Activated CD4-positive, alpha-beta T cell treated with anti-CD3 and anti-CD28 coated beads, Interleukin-2, Interleukin-4, amounts not matched to agents 100 ng/mL and 50 ng/mL, durations not matched to agents 16 hours and 8 hours (primary cell): ENCODE results near the gene TMCO2.
"Not testable (repeated sequence)": the region's sequence is repeated elsewhere in the genome, so short reads cannot be mapped to it uniquely, and the experiment has no call there.

Experiments
- DNase-seq: peaks from one replicate; pipeline ENCODE4 v3.0.0-alpha.2; 2020; ENCODE audit warnings: low spot score

Gene TMCO2

DNA sequence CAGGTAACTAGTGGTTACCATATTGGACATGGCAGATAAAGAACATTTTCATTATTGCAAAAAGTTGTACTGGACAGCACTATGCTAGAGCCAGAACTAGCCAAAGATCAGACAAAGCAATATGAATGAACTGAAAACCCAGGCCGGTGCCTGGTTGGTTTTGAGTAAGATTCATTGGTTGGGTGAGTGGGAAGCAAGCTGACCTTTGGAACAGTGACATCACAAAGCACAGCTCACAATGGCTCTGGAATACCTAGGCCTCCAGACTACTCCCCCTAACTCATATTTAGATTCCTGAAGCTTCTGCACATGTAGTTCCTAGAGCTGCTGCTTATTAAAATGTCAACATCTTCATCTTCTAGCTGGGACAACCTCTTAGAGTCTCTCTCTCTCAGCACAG is at the start of gene TMCO2:
TSS of gene TMCO2 (plus strand) at position 283 of the 400 bp plus-strand sequence. CDS start at position 340, 57 bp downstream.
- no peak for DNase-seq

DNA sequence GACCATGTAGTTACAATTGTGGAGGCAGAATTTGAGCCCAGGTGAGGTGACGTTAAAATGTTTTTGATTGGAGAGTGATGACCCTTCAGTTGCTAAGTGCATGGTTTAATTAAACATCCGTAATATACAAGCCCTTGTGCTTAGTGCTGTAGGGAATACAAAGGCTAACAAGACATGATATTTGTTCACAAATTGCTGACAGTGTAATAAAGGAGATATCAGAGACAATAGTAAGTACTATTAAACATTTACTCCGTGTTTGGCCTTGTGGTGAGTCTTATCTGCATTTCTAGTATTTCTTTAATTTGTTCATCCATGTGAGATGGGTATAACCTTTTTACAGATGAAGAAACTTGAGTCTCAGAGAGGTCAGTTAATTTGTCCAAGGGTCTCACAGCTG is 48.6 kb upstream of the TMCO2 start:
- DNase-seq: no peak

DNA sequence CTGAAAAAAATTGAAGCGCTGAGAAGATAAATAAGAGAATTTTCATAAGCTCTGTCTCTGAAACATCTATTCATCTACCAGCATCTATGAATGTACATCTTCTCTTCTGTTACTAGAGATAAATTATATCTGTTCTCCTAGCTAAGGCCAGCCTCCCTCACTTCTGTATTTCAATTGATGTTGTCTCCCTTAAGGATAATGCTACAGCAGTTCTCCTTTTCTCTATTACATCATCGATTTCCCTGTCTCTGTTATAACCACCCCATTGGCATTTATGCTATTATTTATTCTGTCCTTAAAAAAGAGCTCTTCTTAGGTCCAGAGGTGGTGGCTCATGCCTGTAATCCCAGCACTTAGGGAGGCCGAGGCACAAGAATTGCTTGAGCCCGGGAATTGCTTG is 42.9 kb upstream of the TMCO2 start:
- DNase-seq: no peak

DNA sequence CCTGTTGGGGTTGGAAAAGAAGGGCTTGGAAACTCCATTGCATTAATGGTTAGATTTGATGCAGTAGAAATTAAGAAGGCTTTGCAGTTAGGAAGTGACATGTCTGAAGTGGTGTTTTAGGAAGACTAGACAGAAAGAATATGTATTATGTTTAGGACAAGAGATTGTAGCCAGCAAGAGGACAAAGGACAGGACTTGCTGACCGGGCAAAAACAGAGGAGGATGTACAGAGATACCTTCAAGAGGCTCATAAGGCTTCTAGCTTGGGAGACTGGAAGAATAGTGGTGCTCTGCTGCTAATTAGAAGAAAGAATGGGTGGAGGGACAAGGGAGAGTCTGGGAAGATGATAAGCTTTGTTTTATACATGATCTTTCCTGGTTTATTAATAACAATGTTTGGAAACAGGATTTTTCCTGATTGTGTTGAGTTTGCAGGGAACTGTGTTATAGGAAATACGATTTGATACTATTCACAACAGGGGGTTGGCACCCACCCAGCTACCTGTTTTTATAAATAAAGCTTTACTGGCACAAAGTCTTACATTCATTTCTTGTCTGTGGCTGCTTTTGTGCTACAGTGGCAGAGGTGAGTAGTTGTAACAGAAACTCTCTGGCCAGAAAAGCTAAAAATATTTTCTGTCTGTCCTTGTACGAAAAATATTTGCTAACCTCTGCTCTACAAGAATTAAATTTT is 37.1 kb upstream of the TMCO2 start:
- DNase-seq: no peak

DNA sequence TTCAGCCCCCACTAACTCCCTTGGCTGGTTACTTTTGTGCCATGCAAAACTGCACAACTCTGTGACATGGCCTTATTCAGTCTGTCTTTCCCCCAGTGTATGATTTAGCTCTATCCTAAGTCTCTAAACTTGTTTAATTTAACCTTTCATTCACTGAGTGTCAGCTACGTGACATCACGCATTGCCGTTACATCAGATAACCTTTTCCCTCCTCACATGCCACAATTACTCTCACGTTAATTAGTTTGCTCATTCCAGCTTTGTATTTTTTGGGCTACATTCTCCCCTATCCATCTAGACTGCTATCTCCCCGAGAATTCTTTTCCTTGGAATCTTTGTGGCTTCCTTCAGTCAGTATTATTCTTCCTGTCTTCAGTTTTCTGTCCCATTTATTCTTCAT is 29.4 kb upstream of the TMCO2 start:
- no peak for DNase-seq

DNA sequence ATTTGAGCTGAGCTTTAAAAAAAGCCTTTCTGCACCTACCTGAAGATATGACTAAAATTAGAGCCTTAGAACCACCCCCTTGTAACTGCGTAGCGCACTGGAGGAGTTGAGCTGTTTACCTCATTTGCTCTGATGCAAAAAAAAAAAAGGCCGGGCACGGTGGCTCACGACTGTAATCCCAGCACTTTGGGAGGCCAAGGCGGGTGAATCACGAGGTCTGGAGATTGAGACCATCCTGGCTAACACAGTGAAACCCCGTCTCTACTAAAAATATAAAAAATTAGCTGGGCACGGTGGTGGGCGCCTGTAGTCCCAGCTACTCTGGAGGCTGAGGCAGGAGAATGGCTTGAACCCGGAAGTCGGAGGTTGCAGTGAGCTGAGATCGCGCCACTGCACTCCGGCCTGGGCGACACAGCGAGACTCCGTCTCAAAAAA is 26.2 kb upstream of the TMCO2 start:
- DNase-seq: not testable (repeated sequence)

DNA sequence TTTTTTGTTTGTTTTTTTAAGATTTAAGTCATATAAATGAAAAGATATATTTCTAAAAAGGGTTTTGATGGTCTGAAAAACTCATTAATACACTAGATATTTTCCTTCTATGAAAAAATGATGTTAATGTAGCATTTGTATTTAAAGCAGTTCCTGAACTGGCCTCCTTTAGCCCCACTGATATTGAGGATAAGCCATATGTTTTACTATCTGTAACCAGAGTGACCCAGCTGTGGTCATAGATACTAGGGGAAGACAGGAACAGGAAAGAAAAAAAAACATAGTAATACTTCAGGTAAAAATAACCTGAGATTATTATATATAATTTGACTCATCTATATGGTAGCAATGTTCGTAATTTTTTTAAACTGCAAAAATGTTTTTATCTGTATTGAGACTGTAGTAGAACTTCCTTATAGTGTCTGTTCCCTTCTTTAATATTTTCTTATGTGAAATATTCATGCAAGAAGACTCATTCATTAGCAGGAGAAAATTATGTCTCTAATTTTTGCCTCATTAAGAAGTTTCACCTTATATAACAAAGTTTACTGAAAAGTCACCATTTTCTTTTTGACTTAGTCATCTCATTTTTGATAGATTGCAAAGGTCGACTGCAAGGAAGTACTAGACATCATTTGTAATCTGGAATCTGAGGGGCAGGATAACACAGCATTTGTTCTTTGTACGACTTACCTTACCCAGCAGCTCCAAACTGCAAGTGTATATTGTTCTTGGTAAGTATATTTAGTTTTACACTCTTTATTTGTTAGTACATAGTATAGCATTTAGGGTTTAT is 25.6 kb upstream of the TMCO2 start:
- no peak for DNase-seq

DNA sequence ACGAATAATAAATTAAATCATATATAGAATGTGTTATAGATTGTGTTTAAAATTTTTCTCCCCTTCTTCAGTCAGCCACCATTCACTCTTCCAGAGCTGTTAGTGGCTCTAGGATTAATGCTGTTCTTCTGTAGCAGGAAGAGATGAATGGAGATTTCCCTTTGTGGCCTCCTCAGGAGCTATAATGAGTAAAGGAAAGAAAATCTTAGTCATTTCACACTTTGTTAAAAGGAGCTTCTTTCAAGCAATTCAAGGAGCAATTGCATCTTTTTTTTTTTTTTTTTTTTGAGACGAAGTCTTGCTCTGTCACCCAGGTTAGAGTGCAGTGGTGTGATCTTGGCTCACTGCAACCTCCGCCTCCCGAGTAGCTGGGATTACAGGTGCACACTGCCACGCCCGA is 23.7 kb upstream of the TMCO2 start:
- DNase-seq: peak; percentile 76

DNA sequence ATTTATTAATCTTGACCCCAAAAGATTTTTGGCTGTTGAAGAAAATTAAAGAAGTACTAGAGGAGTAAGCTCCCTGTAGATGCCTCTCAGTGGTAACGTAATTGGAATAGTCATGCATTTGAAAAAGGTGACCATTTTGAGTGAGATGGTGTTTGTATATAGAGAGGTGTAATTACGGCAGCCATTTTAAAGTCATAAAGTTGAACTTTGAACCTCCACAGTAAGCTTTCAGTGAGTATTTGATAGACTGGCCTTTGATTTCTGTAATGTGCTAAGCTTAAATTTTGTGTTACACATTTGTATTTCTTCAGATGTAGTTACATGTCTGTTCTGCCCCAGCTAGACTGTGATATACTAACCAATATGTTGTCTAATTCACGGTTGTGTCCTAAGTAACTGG is 21.5 kb upstream of the TMCO2 start:
- DNase-seq: no peak

DNA sequence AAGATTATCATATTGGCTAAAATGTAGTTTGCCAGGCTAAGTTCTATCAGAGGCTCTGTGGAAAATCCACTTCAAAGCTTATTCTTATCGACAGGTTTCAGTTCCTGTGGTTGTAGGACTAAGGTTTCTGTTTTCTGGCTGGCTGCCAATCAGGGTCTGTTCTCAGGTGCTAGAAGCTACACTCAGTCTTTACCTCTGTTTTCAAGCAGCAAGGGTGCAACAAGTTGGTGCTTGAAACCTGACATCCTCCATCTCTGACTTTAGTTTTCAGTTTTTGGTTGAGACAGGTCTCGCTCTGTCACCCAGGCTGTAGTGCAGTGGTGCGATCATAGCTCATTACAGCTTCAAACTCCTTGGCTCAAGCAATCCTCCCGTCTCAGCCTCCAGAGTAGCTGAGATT is 15.3 kb upstream of the TMCO2 start:
- peak; percentile 88 for DNase-seq

DNA sequence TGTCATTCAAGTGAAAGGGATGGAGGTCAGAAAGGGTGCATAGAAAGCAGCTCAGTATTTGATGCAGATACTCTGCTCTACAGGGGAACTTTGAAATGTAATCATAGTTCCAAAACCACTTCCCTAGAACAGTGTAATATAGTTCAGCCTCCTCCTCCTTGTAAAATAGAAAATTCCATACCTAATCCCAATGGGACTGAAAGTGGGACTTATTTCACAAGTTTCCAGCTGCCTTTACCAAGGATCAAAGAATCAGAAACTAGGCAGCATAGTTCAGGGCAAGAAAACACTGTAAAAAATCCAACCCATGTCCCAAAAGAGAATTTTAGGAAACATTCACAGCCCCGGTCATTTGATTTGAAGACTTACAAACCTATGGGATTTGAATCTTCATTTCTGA is 8.1 kb upstream of the TMCO2 start:
- DNase-seq: no peak

DNA sequence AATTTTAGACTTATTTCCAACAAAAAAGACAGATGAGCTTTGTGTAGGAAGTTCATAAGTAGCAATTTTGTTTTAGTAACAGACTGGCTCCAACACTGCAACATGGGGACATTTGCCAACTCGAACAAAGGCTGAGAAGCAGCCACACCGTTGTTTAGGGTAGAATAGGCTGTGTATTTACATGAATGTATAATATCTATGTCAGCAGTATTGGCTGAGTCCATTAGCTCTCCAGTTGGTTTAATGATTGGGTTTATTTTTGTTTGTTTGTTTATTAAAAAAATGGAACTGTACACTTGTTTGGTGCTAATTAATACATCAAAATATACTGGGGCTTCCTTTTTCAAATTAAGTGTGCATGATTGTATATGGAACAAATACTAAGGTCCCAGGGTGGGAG is 7.3 kb upstream of the TMCO2 start:
- DNase-seq: no peak

DNA sequence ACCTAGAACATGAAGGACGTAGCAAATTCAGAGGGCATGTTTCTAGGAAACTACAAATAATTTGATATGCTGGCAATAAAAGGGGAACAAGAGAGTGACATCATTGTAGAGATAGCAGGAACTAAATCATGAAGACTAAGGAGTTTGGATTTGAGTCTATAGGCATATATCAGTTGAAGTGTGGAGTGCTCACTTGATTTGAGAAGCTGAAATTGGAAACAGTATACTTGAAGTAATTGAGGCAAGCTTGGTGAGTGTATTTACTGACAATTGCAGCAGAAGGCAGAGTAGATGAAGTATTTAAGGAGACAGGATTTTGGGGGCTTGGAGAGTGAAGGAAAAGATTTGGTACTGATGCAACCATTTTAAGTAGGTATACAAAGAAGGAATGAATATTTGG is 6.4 kb upstream of the TMCO2 start:
- DNase-seq: peak; percentile 20

DNA sequence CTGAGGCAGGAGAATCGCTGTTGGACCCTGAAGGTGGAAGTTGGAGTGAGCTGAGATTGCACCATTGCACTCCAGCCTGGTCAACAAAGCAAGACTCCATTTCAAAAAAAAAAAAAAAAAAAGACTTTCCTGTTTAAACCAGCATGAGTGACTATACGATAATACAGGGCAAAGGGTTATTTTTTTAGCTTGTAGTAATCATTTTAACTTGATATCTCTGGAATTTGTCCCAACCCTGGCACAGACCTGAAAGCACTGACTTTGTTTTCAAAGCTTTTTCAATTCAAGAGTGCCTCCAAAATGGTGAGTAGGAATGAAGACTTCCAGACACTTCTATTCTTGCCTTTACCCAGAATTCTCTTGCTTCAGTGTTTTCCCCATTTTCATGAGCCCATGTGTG is 4.4 kb upstream of the TMCO2 start:
- DNase-seq: no peak

DNA sequence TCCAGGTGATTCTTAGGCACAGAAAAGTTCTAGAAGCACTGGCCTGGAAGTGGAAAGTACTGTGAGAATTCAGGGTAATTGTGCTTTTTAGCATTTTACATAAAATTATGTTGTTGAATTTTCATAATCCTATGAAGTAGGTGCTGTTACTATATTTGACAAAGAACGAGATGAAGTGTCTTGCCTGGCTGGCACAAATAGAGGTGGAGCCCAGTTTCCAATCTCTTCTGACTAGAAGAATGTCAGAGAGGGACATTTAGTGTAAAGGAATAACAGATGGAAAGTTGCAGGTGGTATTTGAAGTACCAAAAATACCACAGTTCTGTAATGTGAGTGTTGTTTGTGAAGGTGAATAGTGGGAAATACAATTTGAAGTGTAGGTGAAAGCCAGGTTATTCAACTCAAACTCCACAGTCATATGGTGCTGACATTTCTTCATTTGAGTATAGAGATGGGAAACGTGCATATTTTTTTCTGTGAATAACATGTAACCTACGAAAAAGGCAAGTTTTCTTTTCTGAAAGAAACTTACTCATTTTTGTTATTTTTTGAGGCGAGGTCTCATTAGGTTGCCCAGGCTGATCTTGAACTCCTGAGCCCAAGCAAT is 3.5 kb upstream of the TMCO2 start:
- DNase-seq: no peak

DNA sequence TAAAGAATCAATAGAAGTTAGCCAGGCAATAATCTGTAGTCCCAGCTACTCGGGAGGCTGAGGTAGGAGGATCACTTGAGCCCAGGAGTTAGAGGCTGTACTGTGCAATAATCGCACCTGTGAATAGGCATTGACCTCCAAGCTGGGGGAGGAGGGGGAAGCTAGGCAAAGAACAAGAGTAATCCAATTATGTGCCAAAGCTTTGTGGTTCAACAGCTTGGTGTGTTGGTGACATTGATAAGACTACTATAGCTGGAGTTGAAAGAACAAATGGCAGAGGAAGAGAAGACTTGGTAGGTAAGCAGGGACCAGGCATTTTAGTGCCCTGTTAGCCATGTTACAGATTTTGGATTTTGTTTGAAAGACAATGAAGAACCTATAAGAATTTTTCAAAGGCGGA is 2.1 kb upstream of the TMCO2 start:
- DNase-seq: no peak

DNA sequence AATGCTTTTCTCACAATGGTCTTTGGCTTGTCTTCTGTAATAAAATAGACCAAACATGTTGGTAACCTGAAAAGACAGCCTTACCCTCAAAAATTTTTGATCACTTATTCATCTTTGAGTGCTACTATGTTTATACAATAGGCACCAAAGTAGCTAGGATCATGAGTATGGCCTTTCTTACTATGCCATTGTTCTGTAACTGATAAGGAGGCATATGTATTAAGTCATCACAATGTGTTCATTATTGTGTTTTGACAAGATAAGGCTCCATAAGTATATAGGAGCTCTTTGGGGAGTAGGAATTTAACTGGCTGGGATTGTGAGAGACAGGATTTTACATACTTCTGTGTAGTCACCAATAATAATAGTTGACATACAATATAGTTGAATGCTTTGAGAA is 675 bp downstream of the TMCO2 start:
- no peak for DNase-seq

DNA sequence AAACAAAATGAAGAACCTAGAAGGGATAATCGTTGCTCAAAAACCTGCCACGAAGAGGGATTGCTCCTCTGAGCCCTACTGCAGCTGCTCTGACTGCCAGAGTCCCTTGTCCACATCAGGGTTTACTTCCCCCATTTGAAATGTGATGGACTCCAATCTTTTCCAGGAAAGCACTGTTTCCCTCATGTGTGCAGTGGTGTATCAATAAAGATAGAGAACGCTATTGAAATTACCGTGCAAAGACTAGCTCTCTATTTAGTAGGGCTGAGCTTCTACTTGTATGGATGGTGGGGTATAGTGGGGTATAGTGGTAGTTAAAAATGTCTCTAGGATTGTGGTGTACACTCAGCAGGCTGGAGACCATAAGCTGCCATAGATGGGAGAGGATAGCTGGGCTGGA is 3.7 kb downstream of the TMCO2 start:
- no peak for DNase-seq

DNA sequence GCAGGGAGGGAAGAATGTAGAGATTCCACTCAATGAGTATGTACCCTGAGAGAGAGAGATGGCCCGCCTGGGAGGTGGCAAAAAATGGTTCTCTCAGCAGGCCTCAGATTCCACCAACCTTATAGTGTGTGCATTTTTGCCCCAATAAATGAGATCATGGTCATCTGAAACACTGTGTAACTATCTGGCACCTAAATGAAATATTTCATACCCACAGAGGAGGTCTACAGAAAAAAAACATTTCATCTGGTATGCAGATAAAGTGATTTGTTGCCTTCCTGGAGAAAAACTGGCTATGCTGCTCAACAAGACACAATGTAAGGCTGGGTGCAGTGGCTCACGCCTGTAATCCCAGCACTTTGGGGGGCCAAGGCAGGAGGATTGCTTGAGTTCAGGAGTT is 4.9 kb downstream of the TMCO2 start:
- DNase-seq: no peak

DNA sequence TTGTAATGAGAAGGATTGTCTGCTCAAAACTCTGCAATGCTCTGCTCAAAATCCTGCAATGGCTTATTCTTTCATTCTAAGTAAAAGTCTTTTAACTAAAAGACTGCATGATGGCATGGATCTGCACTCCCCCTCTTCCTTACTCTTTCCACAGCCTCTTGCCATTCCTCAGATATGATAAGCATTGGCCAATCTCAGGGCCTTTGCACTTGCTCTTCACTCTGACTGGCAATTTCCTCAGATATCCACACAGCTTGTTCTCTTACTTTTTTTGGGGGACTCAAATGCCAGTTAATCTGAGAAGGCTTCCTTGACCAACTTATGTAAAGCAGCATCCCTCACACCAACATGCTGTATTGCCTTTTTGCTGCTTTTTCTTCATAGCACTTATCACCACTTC is 7.5 kb downstream of the TMCO2 start:
- DNase-seq: no peak

DNA sequence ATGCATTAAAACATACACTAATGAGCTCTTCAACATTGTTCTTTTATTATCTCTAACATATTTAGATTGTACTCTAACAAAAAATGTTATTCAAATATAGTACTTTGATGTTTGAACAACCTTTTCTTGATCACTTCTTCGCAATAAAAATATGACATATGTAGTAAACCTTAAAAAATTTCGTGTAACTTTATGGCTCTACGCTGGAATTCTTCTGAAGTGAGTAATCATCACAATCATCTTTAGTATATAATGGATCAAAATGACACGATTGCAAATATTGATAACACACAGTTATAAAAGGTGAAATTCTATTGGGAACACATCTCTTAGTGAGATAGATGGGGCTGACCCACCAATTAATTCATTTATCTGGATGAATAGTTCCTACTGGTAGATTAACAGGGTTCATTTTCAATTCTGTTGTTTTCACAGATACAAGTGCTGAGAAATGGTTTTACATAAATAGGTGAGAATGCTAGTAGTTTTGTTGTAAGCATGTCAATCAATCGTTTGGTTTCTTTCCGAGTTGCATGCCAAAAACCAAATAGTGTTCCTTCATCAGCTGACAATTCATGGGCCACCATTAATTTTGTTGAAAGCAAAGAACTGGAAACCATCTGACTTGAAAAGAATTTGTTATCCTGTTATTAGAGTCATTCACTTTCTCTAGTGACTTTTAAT is 8.8 kb downstream of the TMCO2 start:
- DNase-seq: no peak

DNA sequence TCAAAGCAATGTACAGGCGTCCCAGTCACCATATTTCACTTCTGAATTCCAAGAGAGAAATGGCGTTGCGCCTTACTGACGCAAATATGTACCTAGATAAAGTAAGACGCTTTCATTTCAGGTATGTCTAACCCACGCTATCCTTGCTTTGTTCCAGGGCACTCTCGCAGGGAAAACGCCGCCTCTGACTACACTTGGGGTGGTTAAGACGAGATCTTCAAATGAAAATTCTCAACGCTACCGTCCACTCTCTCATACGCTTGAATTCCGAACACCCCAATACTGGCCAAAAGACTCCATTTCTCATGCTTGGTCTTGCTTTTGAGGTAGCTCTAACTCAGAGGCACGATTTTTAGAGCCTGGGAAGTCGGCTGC is 9.6 kb downstream of the TMCO2 start:
- DNase-seq: no peak
